HepG2 (cell line): ENCODE data around the gene CARS1. TPM values are rescaled to one million over a fixed set of nuclear protein-coding genes. Genes with fewer than 3 reads are reported as not detected.
A peak's percentile ranks its signal among the peaks of the same experiment; 100 is the strongest.

Source experiments
- BCL6 ChIP-seq: IDR thresholded peaks from 2 replicates; pipeline ENCODE4 v1.6.1; 2016; ENCODE audit warnings: missing genetic modification reagents, missing compliant biosample characterization
- DR1 ChIP-seq: sonication (generic); formaldehyde crosslinking; IDR thresholded peaks from 2 replicates; pipeline ENCODE4 v1.8.0; 2021; ENCODE audit warnings: mild to moderate bottlenecking, missing genetic modification reagents, inconsistent platforms
- ETV5 ChIP-seq: IDR thresholded peaks from 2 replicates; pipeline ENCODE4 v1.6.1; 2018; ENCODE audit warnings: missing biosample characterization, missing genetic modification reagents, inconsistent platforms, borderline replicate concordance
- FLYWCH1 ChIP-seq: sonication (generic); formaldehyde crosslinking; IDR thresholded peaks from 2 replicates; pipeline ENCODE4 v1.8.1; 2023; ENCODE audit warnings: mild to moderate bottlenecking, missing genetic modification reagents
- MEIS1 ChIP-seq: sonication (generic); formaldehyde crosslinking; IDR thresholded peaks from 2 replicates; pipeline ENCODE4 v1.9.0; 2021; ENCODE audit warnings: mild to moderate bottlenecking, missing genetic modification reagents, moderate library complexity, borderline replicate concordance
- NPAS2 ChIP-seq: sonication (generic); formaldehyde crosslinking; IDR thresholded peaks from 2 replicates; pipeline ENCODE4 v1.8.0; 2022; ENCODE audit warnings: mild to moderate bottlenecking, missing genetic modification reagents, borderline replicate concordance
- ONECUT2 ChIP-seq: sonication (generic); formaldehyde crosslinking; IDR thresholded peaks from 2 replicates; pipeline ENCODE4 v1.4.0; 2020; ENCODE audit warnings: missing genetic modification reagents
- RXRB ChIP-seq: IDR thresholded peaks from 2 replicates; pipeline ENCODE4 v1.6.1; 2016; ENCODE audit warnings: borderline replicate concordance, missing genetic modification reagents, missing compliant biosample characterization
- ZBTB37 ChIP-seq: sonication (generic); formaldehyde crosslinking; IDR thresholded peaks from 2 replicates; pipeline ENCODE4 v1.4.0; 2020; ENCODE audit warnings: mild to moderate bottlenecking, missing genetic modification reagents
- ZKSCAN1 ChIP-seq: fragments of 150-350 bp; IDR thresholded peaks from 2 replicates; pipeline ENCODE4 v1.6.1; 2014; ENCODE audit warnings: low read length
- ZNF335 ChIP-seq: sonication (generic); formaldehyde crosslinking; IDR thresholded peaks from 2 replicates; pipeline ENCODE4 v1.4.0; 2020; ENCODE audit warnings: missing genetic modification reagents
- ZNF430 ChIP-seq: sonication (generic); formaldehyde crosslinking; IDR thresholded peaks from 2 replicates; pipeline ENCODE4 v1.9.0; 2021; ENCODE audit warnings: mild to moderate bottlenecking, missing genetic modification reagents
- ZNF567 ChIP-seq: sonication (generic); formaldehyde crosslinking; IDR thresholded peaks from 2 replicates; pipeline ENCODE4 v1.8.1; 2023; ENCODE audit warnings: mild to moderate bottlenecking, missing genetic modification reagents, borderline replicate concordance
- ZNF614 ChIP-seq: IDR thresholded peaks from 2 replicates; pipeline ENCODE4 v1.6.1; 2018; ENCODE audit warnings: missing biosample characterization, missing genetic modification reagents, inconsistent platforms, borderline replicate concordance
- ZNF749 ChIP-seq: sonication (generic); formaldehyde crosslinking; IDR thresholded peaks from 2 replicates; pipeline ENCODE4 v1.8.0; 2022; ENCODE audit warnings: mild to moderate bottlenecking, missing genetic modification reagents, moderate library complexity, borderline replicate concordance
- ZNF780A ChIP-seq: sonication (generic); formaldehyde crosslinking; IDR thresholded peaks from 2 replicates; pipeline ENCODE4 v1.8.0; 2022; ENCODE audit warnings: mild to moderate bottlenecking, missing genetic modification reagents, moderate library complexity
- ZNF878 ChIP-seq: sonication (generic); formaldehyde crosslinking; IDR thresholded peaks from 2 replicates; pipeline ENCODE4 v1.8.1; 2023; ENCODE audit warnings: mild to moderate bottlenecking, missing genetic modification reagents, moderate library complexity
- ZSCAN9 ChIP-seq: IDR thresholded peaks from 2 replicates; pipeline ENCODE4 v1.6.1; 2016; ENCODE audit warnings: borderline replicate concordance
- polyA plus RNA-seq, 8 experiments: library from polyadenylated mRNA; depleted of rRNA in 3 of 8; stranded (reverse) in 7 of 8; unstranded in 1 of 8; fragments of >200 nt; fragmentation: Illumina TruSeq in 4 of 8; extraction: Trizol in 4 of 8; gene quantifications; 2 replicates each; pipeline versions ENCODE4 v1.2.1 to v1.2.3, GENCODE V29; 2011 to 2016; ENCODE audit warnings: low read depth in 4 of 8, missing spikeins in 1 of 8, mixed read lengths in 1 of 8; ENCODE audit not compliant: insufficient read depth in 1 of 8
- total RNA-seq, 5 experiments: library from RNA; depleted of rRNA; stranded (reverse); fragments of >200 nt; fragmentation: Illumina TruSeq; extraction: Trizol; gene quantifications; 2 replicates each; pipeline ENCODE4 v1.2.3, GENCODE V29; 2016; ENCODE audit warnings: low read depth in 1 of 5
- TF ChIP-seq, protein P1 (sequence below): IDR thresholded peaks from 2 replicates; pipeline ENCODE4 v1.6.1; 2016; ENCODE audit warnings: missing compliant biosample characterization, missing genetic modification reagents, borderline replicate concordance
- TF ChIP-seq, protein P2 (sequence below): sonication (generic); formaldehyde crosslinking; IDR thresholded peaks from 2 replicates; pipeline ENCODE4 v1.4.0; 2020; ENCODE audit warnings: missing genetic modification reagents, low read depth, mild to moderate bottlenecking, borderline replicate concordance
- TF ChIP-seq, protein P3 (sequence below): sonication (generic); formaldehyde crosslinking; IDR thresholded peaks from 2 replicates; pipeline ENCODE4 v1.5.0; 2020; ENCODE audit warnings: mild to moderate bottlenecking, missing genetic modification reagents, borderline replicate concordance

CARS1 gene
- total and polyA plus RNA-seq, 2 of the 13 experiments (the other 11 are each of a cell fraction or from before 2014, with no cell fraction given): 33.8 to 47.0 TPM

DNA sequence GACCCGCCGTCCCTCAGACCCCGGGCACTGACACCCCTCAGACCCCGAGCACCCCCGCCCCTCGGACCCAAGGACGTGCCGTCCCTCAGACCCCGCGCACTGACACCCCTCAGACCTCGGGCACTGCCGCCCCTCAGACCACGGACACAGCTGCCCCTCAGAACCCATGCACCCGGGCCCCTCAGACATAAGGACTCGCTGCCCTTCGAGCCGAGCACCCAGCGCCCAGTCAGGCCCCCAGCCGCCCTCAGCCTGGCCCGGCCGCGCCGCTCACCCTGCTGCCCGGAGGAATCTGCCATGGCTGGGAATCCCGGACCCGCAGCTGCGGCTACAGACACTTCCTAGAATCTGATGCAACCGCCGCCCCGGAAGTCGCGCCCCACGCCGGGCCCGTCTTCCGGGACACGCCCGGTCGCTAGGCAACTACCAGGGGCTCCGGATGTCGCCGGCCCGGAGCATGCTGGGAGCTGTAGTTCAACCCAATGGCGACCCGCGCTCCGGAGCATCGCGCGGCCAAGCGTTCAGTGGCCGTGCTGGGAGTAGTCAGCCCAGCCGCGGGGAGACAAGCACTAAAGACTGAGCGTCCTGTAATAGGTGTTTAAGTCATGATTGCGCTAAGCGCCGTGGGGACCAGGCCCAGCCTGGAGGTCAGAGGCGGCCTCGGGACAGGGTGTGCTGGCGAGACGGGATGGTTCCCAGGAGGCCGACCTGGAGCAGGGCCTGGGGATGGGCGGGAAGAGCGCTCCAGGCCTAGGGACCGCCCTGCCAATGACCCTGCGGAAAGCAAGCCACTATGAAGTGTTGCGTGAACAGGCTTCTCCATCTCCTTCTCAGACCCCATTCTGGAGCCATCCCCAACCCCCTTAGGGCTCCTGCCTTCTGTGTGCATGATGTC, at the start of gene CARS1 (continued):
- TF ChIP-seq, protein P1, sequence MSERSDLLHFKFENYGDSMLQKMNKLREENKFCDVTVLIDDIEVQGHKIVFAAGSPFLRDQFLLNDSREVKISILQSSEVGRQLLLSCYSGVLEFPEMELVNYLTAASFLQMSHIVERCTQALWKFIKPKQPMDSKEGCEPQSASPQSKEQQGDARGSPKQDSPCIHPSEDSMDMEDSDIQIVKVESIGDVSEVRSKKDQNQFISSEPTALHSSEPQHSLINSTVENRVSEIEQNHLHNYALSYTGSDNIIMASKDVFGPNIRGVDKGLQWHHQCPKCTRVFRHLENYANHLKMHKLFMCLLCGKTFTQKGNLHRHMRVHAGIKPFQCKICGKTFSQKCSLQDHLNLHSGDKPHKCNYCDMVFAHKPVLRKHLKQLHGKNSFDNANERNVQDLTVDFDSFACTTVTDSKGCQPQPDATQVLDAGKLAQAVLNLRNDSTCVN (CRISPR knock-in tag): no peak
- peak; percentile 57 for TF ChIP-seq ZNF614 (CRISPR knock-in tag)
- peak; percentile 84; the same call in 1 of the 2 replicates for TF ChIP-seq MEIS1 (CRISPR knock-in tag)
- TF ChIP-seq BCL6 (CRISPR knock-in tag): 0 out of 2 replicates have a peak, but pooled peaks have one; percentile 24
- TF ChIP-seq ZKSCAN1: no peak
- peak; percentile 99 for TF ChIP-seq ETV5
- TF ChIP-seq, protein P2, sequence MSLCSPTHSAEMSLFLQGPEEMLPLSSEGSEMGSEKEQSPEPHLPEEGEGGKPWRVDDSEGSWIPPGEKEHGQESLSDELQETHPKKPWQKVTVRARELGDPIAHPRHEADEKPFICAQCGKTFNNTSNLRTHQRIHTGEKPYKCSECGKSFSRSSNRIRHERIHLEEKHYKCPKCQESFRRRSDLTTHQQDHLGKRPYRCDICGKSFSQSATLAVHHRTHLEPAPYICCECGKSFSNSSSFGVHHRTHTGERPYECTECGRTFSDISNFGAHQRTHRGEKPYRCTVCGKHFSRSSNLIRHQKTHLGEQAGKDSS (CRISPR knock-in tag): peak; percentile 28; the same call in 1 of the 2 replicates
- peak; percentile 70 for TF ChIP-seq ZNF430
- TF ChIP-seq FLYWCH1 (CRISPR knock-in tag): no peak
- TF ChIP-seq ZNF749 (CRISPR knock-in tag): no peak
- 0 out of 2 replicates have a peak, but pooled peaks have one; percentile 47 for TF ChIP-seq ZSCAN9
- no peak for TF ChIP-seq ONECUT2
- TF ChIP-seq NPAS2 (CRISPR knock-in tag): no peak
- peak; percentile 51; the same call in 1 of the 2 replicates for TF ChIP-seq DR1 (CRISPR knock-in tag)
- TF ChIP-seq ZNF780A: 0 out of 2 replicates have a peak, but pooled peaks have one; percentile 40
- TF ChIP-seq ZBTB37 (CRISPR knock-in tag): no peak
- TF ChIP-seq ZNF878: peak; percentile 55; the same call in 1 of the 2 replicates
- TF ChIP-seq RXRB (CRISPR knock-in tag): 0 out of 2 replicates have a peak, but pooled peaks have one; percentile 11
- TF ChIP-seq, protein P3, sequence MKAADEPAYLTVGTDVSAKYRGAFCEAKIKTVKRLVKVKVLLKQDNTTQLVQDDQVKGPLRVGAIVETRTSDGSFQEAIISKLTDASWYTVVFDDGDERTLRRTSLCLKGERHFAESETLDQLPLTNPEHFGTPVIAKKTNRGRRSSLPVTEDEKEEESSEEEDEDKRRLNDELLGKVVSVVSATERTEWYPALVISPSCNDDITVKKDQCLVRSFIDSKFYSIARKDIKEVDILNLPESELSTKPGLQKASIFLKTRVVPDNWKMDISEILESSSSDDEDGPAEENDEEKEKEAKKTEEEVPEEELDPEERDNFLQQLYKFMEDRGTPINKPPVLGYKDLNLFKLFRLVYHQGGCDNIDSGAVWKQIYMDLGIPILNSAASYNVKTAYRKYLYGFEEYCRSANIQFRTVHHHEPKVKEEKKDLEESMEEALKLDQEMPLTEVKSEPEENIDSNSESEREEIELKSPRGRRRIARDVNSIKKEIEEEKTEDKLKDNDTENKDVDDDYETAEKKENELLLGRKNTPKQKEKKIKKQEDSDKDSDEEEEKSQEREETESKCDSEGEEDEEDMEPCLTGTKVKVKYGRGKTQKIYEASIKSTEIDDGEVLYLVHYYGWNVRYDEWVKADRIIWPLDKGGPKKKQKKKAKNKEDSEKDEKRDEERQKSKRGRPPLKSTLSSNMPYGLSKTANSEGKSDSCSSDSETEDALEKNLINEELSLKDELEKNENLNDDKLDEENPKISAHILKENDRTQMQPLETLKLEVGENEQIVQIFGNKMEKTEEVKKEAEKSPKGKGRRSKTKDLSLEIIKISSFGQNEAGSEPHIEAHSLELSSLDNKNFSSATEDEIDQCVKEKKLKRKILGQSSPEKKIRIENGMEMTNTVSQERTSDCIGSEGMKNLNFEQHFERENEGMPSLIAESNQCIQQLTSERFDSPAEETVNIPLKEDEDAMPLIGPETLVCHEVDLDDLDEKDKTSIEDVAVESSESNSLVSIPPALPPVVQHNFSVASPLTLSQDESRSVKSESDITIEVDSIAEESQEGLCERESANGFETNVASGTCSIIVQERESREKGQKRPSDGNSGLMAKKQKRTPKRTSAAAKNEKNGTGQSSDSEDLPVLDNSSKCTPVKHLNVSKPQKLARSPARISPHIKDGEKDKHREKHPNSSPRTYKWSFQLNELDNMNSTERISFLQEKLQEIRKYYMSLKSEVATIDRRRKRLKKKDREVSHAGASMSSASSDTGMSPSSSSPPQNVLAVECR (CRISPR knock-in tag): peak; percentile 99
- TF ChIP-seq ZNF335 (CRISPR knock-in tag): no peak
- no peak; the same call in 1 of the 2 replicates for TF ChIP-seq ZNF567 (CRISPR knock-in tag)
